Measurements from ENCODE around the gene CLEC2L. TPM values are rescaled to one million over a fixed set of nuclear protein-coding genes. Genes with fewer than 3 reads are reported as not detected.

The CLEC2L gene
- total RNA-seq, 3 donors from 2014 or later (not counting 1 experiment from before 2014, with no cell fraction given), result 0.71 TPM; not detected in 2

GRCh38 chr7:139526578-139527544, 3.4 kb downstream of the CLEC2L start:
- Histone ChIP-seq H3K36me3 (ENCODE audit: control insufficient read depth, insufficient read depth, low read length) (no peaks in the 10 kb centered on the region), H3K27me3 (ENCODE audit: control insufficient read depth, insufficient read depth, low read length) (peaks cover 6% of the 10 kb centered on the region), H3K27ac (ENCODE audit: low read length) (no peak overlapping the region), H3K4me3 (ENCODE audit: low read length) (no peak overlapping the region), H3K9me3 (ENCODE audit: control insufficient read depth, insufficient read depth, low read length) (no peaks in the 10 kb centered on the region), H3K4me1 (ENCODE audit: control insufficient read depth, insufficient read depth, low read length) (no peaks in the 10 kb centered on the region)
- no peaks in the 10 kb centered on the region for H3K4me1 Mint-ChIP-seq
- H3K9me3 Mint-ChIP-seq, result no peaks in the 10 kb centered on the region
- intact Hi-C loops (cut with micrococcal nuclease), result no loop called here
- TF ChIP-seq CTCF (IDR thresholded peaks at IDR 0.05), result no peak
- WGBS (ENCODE audit: insufficient coverage), result 78% methylated on average over 8 of the region's 8 CpGs
- H3K27ac Mint-ChIP-seq, result no peak overlapping the region
- H3K4me3 Mint-ChIP-seq, result no peak overlapping the region
- no peak for DNase-seq
- H3K36me3 Mint-ChIP-seq, result no peaks in the 10 kb centered on the region
- H3K27me3 Mint-ChIP-seq (ENCODE audit: low read depth in 2 of 2), result peaks cover 36 to 37% of the 10 kb centered on the region in 2 donors
- ATAC-seq, result no peak

GRCh38 chr7:139531094-139531493, 7.6 kb downstream of the CLEC2L start:
- Histone ChIP-seq H3K27ac (ENCODE audit: low read length) (no peak overlapping the region), H3K9me3 (ENCODE audit: control insufficient read depth, insufficient read depth, low read length) (no peaks in the 10 kb centered on the region), H3K4me3 (ENCODE audit: low read length) (no peak overlapping the region), H3K4me1 (ENCODE audit: control insufficient read depth, insufficient read depth, low read length) (no peaks in the 10 kb centered on the region), H3K36me3 (ENCODE audit: control insufficient read depth, insufficient read depth, low read length) (no peaks in the 10 kb centered on the region), H3K27me3 (ENCODE audit: control insufficient read depth, insufficient read depth, low read length) (no peaks in the 10 kb centered on the region)
- Mint-ChIP-seq H3K4me1 (no peaks in the 10 kb centered on the region), H3K27ac (no peak overlapping the region), H3K9me3 (no peaks in the 10 kb centered on the region), H3K4me3 (no peak overlapping the region), H3K36me3 (no peaks in the 10 kb centered on the region), H3K27me3 (ENCODE audit: low read depth in 2 of 2) (peaks cover 15 to 30% of the 10 kb centered on the region in 2 donors)
- ATAC-seq (no peak), DNase-seq (no peak)
- intact Hi-C loops (cut with micrococcal nuclease), result no loop called here
- no peak for TF ChIP-seq CTCF (IDR thresholded peaks at IDR 0.05)
- WGBS (ENCODE audit: insufficient coverage), result no CpG with 5 or more reads among the region's 1 CpG

- peaks cover 10 to 24% of the 10 kb centered on the region in 2 donors for H3K27me3 Mint-ChIP-seq (ENCODE audit: low read depth in 2 of 2)
- 76% methylated on average over 4 of the region's 6 CpGs for WGBS (ENCODE audit: insufficient coverage)
- no peak for DNase-seq
Observed at GRCh38 chr7:139532636-139533155, 9.2 kb downstream of the CLEC2L start.

More at GRCh38 chr7:139532636-139533155, 9.2 kb downstream of the CLEC2L start:
- Histone ChIP-seq H3K4me3 (ENCODE audit: low read length) (no peak overlapping the region), H3K36me3 (ENCODE audit: control insufficient read depth, insufficient read depth, low read length) (no peaks in the 10 kb centered on the region), H3K27ac (ENCODE audit: low read length) (no peak overlapping the region), H3K4me1 (ENCODE audit: control insufficient read depth, insufficient read depth, low read length) (no peaks in the 10 kb centered on the region), H3K9me3 (ENCODE audit: control insufficient read depth, insufficient read depth, low read length) (no peaks in the 10 kb centered on the region), H3K27me3 (ENCODE audit: control insufficient read depth, insufficient read depth, low read length) (no peaks in the 10 kb centered on the region)
- Mint-ChIP-seq H3K9me3 (no peaks in the 10 kb centered on the region), H3K4me3 (no peak overlapping the region), H3K36me3 (no peaks in the 10 kb centered on the region), H3K4me1 (no peaks in the 10 kb centered on the region), H3K27ac (no peak overlapping the region)
- TF ChIP-seq CTCF (IDR thresholded peaks at IDR 0.05), result no peak
- intact Hi-C loops (cut with micrococcal nuclease), result no loop called here
- no peak for ATAC-seq

Measured in natural killer cell (primary cell).